Measurements from ENCODE around the gene CEP250. TPM values are rescaled to one million over a fixed set of nuclear protein-coding genes. Genes with fewer than 3 reads are reported as not detected.
"Not testable (repeated sequence)": the region's sequence is repeated elsewhere in the genome, so short reads cannot be mapped to it uniquely, and the experiment has no call there.

The CEP250 gene
- total and polyA plus RNA-seq, 4 experiments from 2014 or later = 4.4 to 76.9 (median 42.7) TPM

DNA sequence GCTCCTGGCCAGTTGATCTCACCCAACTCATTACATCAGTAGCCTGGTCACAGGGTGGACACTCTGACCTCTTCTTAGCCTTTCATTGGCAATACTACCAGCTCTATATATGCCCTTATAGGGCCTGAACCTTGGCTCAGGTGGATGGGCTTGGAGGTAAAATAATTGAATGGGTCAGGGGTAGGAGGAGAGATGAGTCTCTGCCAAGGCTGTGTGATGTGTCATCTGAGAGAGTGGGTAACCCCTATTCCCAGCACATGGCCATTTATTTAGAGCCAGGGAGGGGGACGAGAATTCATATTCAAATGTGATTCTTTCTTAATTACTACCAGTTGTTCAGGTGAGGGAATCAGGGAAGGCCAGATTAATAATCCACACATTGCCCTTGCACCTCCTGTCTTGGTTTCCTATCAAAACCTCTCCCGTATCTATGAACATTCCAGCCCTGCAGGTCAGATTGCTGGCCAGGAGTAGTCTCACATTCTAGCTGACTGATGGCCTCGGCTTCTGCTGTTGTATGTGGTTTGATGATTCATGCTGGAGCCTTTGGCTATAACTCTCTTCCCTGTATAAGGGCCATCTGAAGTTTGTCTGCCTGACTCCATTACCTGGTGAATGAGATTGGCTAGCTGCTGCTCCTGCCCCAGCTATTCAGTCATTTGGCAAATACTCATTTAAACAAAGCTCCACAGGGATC lies 60.7 kb downstream of the CEP250 start:
- Mint-ChIP-seq H3K4me3 (no peak overlapping the region), H3K36me3 (peaks cover 23 to 47% of the 10 kb centered on the region in 2 donors), H3K9me3 (peaks cover 0 to 2% (median 0%) of the 10 kb centered on the region in 8 donors), H3K4me1 (peaks cover 0 to 4% (median 0%) of the 10 kb centered on the region in 4 donors), H3K27me3 (no peaks in the 10 kb centered on the region), H3K27ac (peak overlapping the region in 3 of 7 donors; percentile 25 to 64 (median 54))
- H3K36me3 ChIP-seq (ENCODE audit: insufficient read depth, low read length) = peaks cover 33% of the 10 kb centered on the region
- intact Hi-C loops (cut with micrococcal nuclease) = no loop called here
- H3K27me3 ChIP-seq (ENCODE audit: insufficient read depth, low read length) = no peaks in the 10 kb centered on the region
- CTCF ChIA-PET (ENCODE audit: partially characterized antibody) = interaction anchor here (1.7 kb wide), 1 partner anchor 53 kb away, joined by 4 read pairs; no protein-coding TSS in a partner anchor
- DNase-seq = no peak
- H3K27ac ChIP-seq (ENCODE audit: low read depth, low read length) = no peak overlapping the region
- POLR2A ChIA-PET (ENCODE audit: partially characterized antibody) = interaction anchor here (0.6 to 0.7 kb wide), 2 partner anchors 25 to 161 kb away, joined by 3 read pairs; no protein-coding TSS in a partner anchor
- no peaks in the 10 kb centered on the region for H3K9me3 ChIP-seq (ENCODE audit: control insufficient read depth in 1 of 2, low read length in 2 of 2)
- no peaks in the 10 kb centered on the region for H3K4me1 ChIP-seq (ENCODE audit: insufficient read depth, low read length)
- H3K4me3 ChIP-seq (ENCODE audit: low read length in 2 of 2) = no peak overlapping the region

DNA sequence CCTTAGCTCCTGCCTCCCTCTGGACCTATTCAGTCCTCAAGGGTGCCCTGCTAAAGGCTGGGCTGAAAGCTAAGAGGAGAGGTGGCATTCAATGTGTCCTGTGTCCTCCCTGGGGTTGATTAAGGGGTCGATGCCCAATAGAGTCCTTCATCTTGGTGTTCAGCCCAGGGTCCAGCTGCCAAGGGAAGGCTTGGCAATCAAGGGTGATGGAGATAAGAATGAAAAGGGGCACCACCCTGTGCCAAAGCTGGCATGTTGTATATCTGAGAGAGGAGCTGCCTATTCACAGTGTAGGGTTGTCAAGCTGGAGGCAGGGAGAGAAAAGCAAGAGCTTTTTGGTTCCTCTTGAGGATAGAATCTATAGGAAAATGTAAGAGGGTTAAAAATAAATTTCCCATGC lies 61.7 kb downstream of the CEP250 start:
- Mint-ChIP-seq H3K36me3 (peaks cover 17 to 37% of the 10 kb centered on the region in 2 donors), H3K4me3 (no peak overlapping the region), H3K4me1 (peaks cover 0 to 5% (median 0%) of the 10 kb centered on the region in 4 donors), H3K27me3 (no peaks in the 10 kb centered on the region), H3K9me3 (peaks cover 0 to 2% (median 0%) of the 10 kb centered on the region in 8 donors), H3K27ac (peak overlapping the region in 1 of 7 donors; percentile 48)
- DNase-seq = no peak
- no peaks in the 10 kb centered on the region for H3K4me1 ChIP-seq (ENCODE audit: insufficient read depth, low read length)
- H3K36me3 ChIP-seq (ENCODE audit: insufficient read depth, low read length) = peaks cover 22% of the 10 kb centered on the region
- POLR2A ChIA-PET (ENCODE audit: partially characterized antibody) = no interaction called here
- H3K27ac ChIP-seq (ENCODE audit: low read depth, low read length) = no peak overlapping the region
- H3K9me3 ChIP-seq (ENCODE audit: control insufficient read depth in 1 of 2, low read length in 2 of 2) = no peaks in the 10 kb centered on the region
- CTCF ChIA-PET (ENCODE audit: partially characterized antibody) = interaction anchor here (1.3 to 1.7 kb wide), 3 partner anchors 10 to 62 kb away, joined by 3 to 4 read pairs (median 4); partner anchors contain the start of gene CEP250
- H3K4me3 ChIP-seq (ENCODE audit: low read length in 2 of 2) = no peak overlapping the region
- intact Hi-C loops (cut with micrococcal nuclease) = no loop called here
- H3K27me3 ChIP-seq (ENCODE audit: insufficient read depth, low read length) = no peaks in the 10 kb centered on the region

DNA sequence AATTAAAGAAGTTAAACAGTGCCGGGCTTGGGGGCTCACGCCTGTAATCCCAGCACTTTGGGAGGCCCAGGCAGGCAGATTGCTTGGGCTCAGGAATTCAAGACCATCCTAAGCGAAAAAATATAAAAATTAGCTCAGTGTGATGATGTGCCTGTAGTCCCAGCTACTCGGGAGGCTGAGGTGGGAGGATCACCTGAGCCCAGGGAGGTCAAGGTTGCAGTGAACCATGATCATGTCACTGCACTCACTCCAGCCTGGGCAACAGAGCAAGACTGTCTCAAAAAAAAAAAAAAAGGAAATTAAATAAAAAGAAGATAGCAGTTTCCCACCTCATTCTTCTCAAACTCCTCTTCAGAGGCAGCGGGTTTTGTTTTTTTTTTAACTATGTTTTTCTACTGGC lies 62.4 kb downstream of the CEP250 start:
- H3K9me3 Mint-ChIP-seq = not testable (repeated sequence)

DNA sequence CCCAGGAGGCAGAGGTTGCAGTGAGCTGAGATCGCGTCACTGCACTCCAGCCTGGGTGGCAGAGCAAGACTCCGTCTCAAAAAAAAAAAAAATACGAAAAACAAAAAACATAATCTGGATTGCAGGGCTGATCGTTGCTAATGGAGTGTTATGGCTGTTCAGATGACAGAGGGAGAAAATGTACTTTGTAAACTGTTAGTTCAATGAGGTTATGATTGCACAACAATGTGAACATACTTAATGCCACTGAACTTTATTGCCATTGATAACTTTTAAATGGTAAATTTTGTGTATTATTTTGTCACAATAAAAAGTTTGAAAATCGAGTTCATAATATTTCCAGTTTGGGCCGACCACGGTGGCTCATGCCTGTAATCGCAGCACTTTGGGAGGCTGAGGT lies 63.6 kb downstream of the CEP250 start:
- no peak overlapping the region for H3K27ac Mint-ChIP-seq
- H3K36me3 Mint-ChIP-seq = peaks cover 8 to 23% of the 10 kb centered on the region in 2 donors
- H3K4me1 Mint-ChIP-seq = peaks cover 0 to 5% (median 0%) of the 10 kb centered on the region in 4 donors
- no peaks in the 10 kb centered on the region for H3K4me1 ChIP-seq (ENCODE audit: insufficient read depth, low read length)
- H3K27ac ChIP-seq (ENCODE audit: low read depth, low read length) = no peak overlapping the region
- peaks cover 0 to 2% (median 0%) of the 10 kb centered on the region in 8 donors for H3K9me3 Mint-ChIP-seq
- peaks cover 10% of the 10 kb centered on the region for H3K36me3 ChIP-seq (ENCODE audit: insufficient read depth, low read length)
- H3K4me3 Mint-ChIP-seq = no peak overlapping the region
- H3K27me3 Mint-ChIP-seq = no peaks in the 10 kb centered on the region
- intact Hi-C loops (cut with micrococcal nuclease) = no loop called here
- H3K9me3 ChIP-seq (ENCODE audit: control insufficient read depth in 1 of 2, low read length in 2 of 2) = no peaks in the 10 kb centered on the region
- DNase-seq = no peak
- no peaks in the 10 kb centered on the region for H3K27me3 ChIP-seq (ENCODE audit: insufficient read depth, low read length)
- H3K4me3 ChIP-seq (ENCODE audit: low read length in 2 of 2) = no peak overlapping the region
- CTCF ChIA-PET (ENCODE audit: partially characterized antibody) = no interaction called here
- POLR2A ChIA-PET (ENCODE audit: partially characterized antibody) = no interaction called here

More for the DNA sequence above, 62.4 kb downstream of the CEP250 start:
- H3K36me3 Mint-ChIP-seq = peaks cover 13 to 31% of the 10 kb centered on the region in 2 donors
- CTCF ChIA-PET (ENCODE audit: partially characterized antibody) = interaction anchor here (0.6 to 1.4 kb wide), 4 partner anchors 10 to 980 kb away, joined by 3 to 4 read pairs (median 3); partner anchors contain the start of genes C20orf173 and CEP250
- H3K9me3 ChIP-seq (ENCODE audit: control insufficient read depth in 1 of 2, low read length in 2 of 2); intact Hi-C loops (cut with micrococcal nuclease); H3K27me3 Mint-ChIP-seq; H3K4me1 Mint-ChIP-seq; POLR2A ChIA-PET (ENCODE audit: partially characterized antibody); DNase-seq; H3K27me3 ChIP-seq (ENCODE audit: insufficient read depth, low read length); H3K27ac Mint-ChIP-seq; H3K27ac ChIP-seq (ENCODE audit: low read depth, low read length); H3K4me3 Mint-ChIP-seq; H3K4me1 ChIP-seq (ENCODE audit: insufficient read depth, low read length); H3K4me3 ChIP-seq (ENCODE audit: low read length in 2 of 2): not testable (repeated sequence)
- peaks cover 16% of the 10 kb centered on the region for H3K36me3 ChIP-seq (ENCODE audit: insufficient read depth, low read length)

DNA sequence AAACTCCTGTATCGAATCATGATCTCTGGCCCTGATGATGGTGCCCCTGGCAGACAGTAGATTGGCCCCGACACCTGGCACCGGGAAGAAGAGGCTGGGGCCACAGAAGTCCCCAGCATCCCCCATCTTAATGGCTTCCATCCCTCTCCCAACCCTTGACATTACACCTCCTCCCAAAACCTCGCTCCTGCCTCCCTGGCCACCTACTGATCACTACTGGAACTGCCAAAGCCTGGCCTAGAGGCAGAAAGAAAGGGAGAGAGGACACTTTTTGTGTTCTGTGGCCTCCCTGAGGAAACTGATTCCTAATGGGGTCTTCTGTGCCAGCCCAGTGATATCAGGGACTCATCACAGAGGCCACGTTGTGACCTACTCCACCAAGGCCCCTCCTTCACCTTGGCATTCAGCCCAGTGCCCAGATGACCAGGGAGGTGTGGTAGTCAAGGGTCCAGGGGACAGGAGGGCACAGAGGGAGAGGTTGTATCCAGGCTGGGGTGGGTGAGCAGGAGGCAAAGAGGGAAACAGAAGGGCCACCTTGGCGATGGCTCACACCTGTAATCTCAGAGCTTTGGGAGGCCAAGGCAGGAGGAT lies 68.0 kb downstream of the CEP250 start:
- POLR2A ChIA-PET (ENCODE audit: partially characterized antibody) = no interaction called here
- peaks cover 0 to 3% of the 10 kb centered on the region in 2 donors for H3K36me3 Mint-ChIP-seq
- CTCF ChIA-PET (ENCODE audit: partially characterized antibody) = no interaction called here
- Histone ChIP-seq H3K36me3 (ENCODE audit: insufficient read depth, low read length) (no peaks in the 10 kb centered on the region), H3K4me3 (ENCODE audit: low read length in 2 of 2) (no peak overlapping the region), H3K27ac (ENCODE audit: low read depth, low read length) (no peak overlapping the region), H3K9me3 (ENCODE audit: control insufficient read depth in 1 of 2, low read length in 2 of 2) (no peaks in the 10 kb centered on the region), H3K4me1 (ENCODE audit: insufficient read depth, low read length) (no peaks in the 10 kb centered on the region), H3K27me3 (ENCODE audit: insufficient read depth, low read length) (no peaks in the 10 kb centered on the region)
- no peaks in the 10 kb centered on the region for H3K27me3 Mint-ChIP-seq
- intact Hi-C loops (cut with micrococcal nuclease) = loop anchor here (1.0 kb wide), 1 partner anchor 60 kb away; no protein-coding TSS in a partner anchor
- H3K4me3 Mint-ChIP-seq = no peak overlapping the region
- H3K27ac Mint-ChIP-seq = peak overlapping the region in 1 of 7 donors; percentile 42
- peaks cover 0 to 5% (median 0%) of the 10 kb centered on the region in 4 donors for H3K4me1 Mint-ChIP-seq
- H3K9me3 Mint-ChIP-seq = no peaks in the 10 kb centered on the region
- peak in 2 of 5 donors; percentile 7 to 13 for DNase-seq

DNA sequence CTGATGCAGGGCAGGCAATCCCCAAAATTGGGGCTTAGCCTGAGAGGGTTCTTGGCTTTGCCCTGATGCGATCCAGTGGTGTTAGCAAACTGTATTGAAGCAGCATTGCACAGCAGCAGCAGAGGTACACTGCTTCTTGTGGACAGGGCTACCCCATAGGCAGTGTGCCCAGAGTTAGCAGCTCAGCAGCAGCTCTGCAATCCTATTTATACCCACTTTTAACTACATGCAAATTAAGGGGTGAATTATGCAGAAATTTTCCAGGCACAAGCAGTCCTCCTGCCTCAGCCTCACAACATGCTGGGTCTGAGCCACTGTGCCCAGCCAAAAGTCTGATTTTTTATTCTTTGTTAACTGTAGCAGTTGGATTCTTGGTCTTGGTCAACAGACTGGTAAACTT lies 70.2 kb downstream of the CEP250 start:
- Mint-ChIP-seq H3K9me3 (no peaks in the 10 kb centered on the region), H3K36me3 (peaks cover 0 to 3% of the 10 kb centered on the region in 2 donors), H3K4me1 (peaks cover 0 to 5% (median 0%) of the 10 kb centered on the region in 4 donors), H3K27me3 (no peaks in the 10 kb centered on the region), H3K27ac (no peak overlapping the region), H3K4me3 (no peak overlapping the region)
- no peaks in the 10 kb centered on the region for H3K9me3 ChIP-seq (ENCODE audit: control insufficient read depth in 1 of 2, low read length in 2 of 2)
- ChIA-PET POLR2A (ENCODE audit: partially characterized antibody) (no interaction called here), CTCF (ENCODE audit: partially characterized antibody) (no interaction called here)
- DNase-seq = no peak
- H3K4me1 ChIP-seq (ENCODE audit: insufficient read depth, low read length) = no peaks in the 10 kb centered on the region
- intact Hi-C loops (cut with micrococcal nuclease) = no loop called here
- H3K4me3 ChIP-seq (ENCODE audit: low read length in 2 of 2) = no peak overlapping the region
- H3K36me3 ChIP-seq (ENCODE audit: insufficient read depth, low read length) = no peaks in the 10 kb centered on the region
- H3K27ac ChIP-seq (ENCODE audit: low read depth, low read length) = no peak overlapping the region
- no peaks in the 10 kb centered on the region for H3K27me3 ChIP-seq (ENCODE audit: insufficient read depth, low read length)

DNA sequence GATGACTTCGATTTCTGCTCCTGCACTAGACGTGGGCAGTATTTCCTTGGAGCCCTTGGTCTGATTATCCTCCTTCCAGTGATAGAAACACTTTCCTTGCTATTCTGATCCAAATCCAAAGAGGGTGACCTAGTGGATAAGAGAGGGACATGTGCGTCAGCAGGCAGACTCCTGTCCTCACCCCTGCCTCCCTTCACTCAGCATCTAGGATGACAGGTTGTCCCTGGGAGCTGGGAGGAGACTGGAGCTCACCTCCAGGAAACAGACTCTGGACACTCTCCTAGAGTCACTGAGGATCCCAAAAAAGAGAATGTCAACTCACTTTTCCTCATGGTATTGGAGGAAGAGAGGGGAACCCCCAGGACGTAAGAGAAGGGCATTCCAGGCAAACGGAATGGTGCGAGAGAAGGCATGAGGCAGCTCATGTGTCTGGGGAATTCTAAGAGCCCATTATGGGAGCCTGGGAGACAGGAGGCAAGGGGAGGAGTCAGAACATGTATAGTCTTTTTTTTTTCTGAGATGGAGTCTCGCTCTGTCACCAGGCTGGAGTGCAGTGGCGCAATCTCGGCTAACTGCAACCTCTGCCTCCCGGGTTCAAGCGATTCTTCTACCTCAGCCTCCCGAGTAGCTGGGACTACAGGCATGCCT lies 71.8 kb downstream of the CEP250 start:
- H3K9me3 Mint-ChIP-seq = no peaks in the 10 kb centered on the region
- no peak overlapping the region for H3K4me3 Mint-ChIP-seq
- H3K36me3 Mint-ChIP-seq = peaks cover 0 to 3% of the 10 kb centered on the region in 2 donors
- ChIA-PET CTCF (ENCODE audit: partially characterized antibody) (no interaction called here), POLR2A (ENCODE audit: partially characterized antibody) (no interaction called here)
- H3K27me3 Mint-ChIP-seq = no peaks in the 10 kb centered on the region
- intact Hi-C loops (cut with micrococcal nuclease) = no loop called here
- no peak overlapping the region for H3K4me3 ChIP-seq (ENCODE audit: low read length in 2 of 2)
- H3K9me3 ChIP-seq (ENCODE audit: control insufficient read depth in 1 of 2, low read length in 2 of 2) = no peaks in the 10 kb centered on the region
- no peaks in the 10 kb centered on the region for H3K27me3 ChIP-seq (ENCODE audit: insufficient read depth, low read length)
- no peaks in the 10 kb centered on the region for H3K36me3 ChIP-seq (ENCODE audit: insufficient read depth, low read length)
- H3K4me1 ChIP-seq (ENCODE audit: insufficient read depth, low read length) = no peaks in the 10 kb centered on the region
- no peak for DNase-seq
- no peak overlapping the region for H3K27ac ChIP-seq (ENCODE audit: low read depth, low read length)
- peak overlapping the region in 1 of 7 donors; percentile 2 for H3K27ac Mint-ChIP-seq
- no peaks in the 10 kb centered on the region for H3K4me1 Mint-ChIP-seq

All from CD4-positive, alpha-beta memory T cell (primary cell).